ENCODE data around the gene CYBC1.
"Not testable (repeated sequence)": the region's sequence is repeated elsewhere in the genome, so short reads cannot be mapped to it uniquely, and the experiment has no call there.

DNA sequence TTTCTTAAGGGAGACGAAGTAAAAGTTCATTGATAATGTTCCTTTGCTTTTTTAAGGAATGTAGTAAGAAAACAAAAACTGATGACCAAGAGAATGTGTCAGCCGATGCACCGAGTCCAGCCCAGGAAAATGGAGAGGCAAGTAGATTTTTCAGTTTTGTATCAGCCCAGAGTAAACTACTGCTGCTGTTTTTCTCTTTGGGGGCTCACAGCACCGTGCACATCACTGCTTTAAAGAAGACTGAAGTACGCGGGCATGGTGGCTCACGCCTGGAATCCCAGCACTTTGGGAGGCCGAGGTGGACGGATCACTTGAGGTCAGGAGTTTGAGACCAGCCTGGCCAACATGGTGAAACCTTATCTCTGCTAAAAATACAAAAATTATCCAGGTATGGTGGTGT is 9.4 kb upstream of the CYBC1 start:
- TF ChIP-seq, protein P1, sequence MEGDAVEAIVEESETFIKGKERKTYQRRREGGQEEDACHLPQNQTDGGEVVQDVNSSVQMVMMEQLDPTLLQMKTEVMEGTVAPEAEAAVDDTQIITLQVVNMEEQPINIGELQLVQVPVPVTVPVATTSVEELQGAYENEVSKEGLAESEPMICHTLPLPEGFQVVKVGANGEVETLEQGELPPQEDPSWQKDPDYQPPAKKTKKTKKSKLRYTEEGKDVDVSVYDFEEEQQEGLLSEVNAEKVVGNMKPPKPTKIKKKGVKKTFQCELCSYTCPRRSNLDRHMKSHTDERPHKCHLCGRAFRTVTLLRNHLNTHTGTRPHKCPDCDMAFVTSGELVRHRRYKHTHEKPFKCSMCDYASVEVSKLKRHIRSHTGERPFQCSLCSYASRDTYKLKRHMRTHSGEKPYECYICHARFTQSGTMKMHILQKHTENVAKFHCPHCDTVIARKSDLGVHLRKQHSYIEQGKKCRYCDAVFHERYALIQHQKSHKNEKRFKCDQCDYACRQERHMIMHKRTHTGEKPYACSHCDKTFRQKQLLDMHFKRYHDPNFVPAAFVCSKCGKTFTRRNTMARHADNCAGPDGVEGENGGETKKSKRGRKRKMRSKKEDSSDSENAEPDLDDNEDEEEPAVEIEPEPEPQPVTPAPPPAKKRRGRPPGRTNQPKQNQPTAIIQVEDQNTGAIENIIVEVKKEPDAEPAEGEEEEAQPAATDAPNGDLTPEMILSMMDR (IDR thresholded peaks at IDR 0.05; ENCODE audit: low read depth, low read length, poor library complexity, severe bottlenecking) = not testable (repeated sequence)
- TF ChIP-seq EZH2phosphoT487 (IDR thresholded peaks at IDR 0.05; ENCODE audit: borderline replicate concordance, low read length) = not testable (repeated sequence)
